WERI-Rb-1 (cell line): ENCODE data around the gene C4orf17.

Source experiments
- DNase-seq: peaks from one replicate; pipeline ENCODE4 v3.0.0-alpha.2; 2020
- H3K27ac ChIP-seq: fragments of 250-450 bp; sonication (Bioruptor Pico); 2 replicates; pipeline ENCODE4 v1.5.1; 2020; ENCODE audit warnings: mild to moderate bottlenecking, moderate library complexity
- H3K27me3 ChIP-seq: fragments of 250-450 bp; sonication (Bioruptor Pico); 2 replicates; pipeline ENCODE4 v1.5.1; 2021; ENCODE audit warnings: mild to moderate bottlenecking, low read depth, moderate library complexity; ENCODE audit not compliant: insufficient read depth, severe bottlenecking
- H3K36me3 ChIP-seq: fragments of 250-450 bp; sonication (Bioruptor Pico); 2 replicates; pipeline ENCODE4 v1.5.1; 2020; ENCODE audit warnings: mild to moderate bottlenecking, moderate library complexity
- H3K4me3 ChIP-seq: 2 replicates; pipeline ENCODE4 v1.5.1; 2011; ENCODE audit warnings: low read depth, mild to moderate bottlenecking, control low read depth, low read length
- H3K9me3 ChIP-seq: fragments of 250-450 bp; sonication (Bioruptor Pico); 2 replicates; pipeline ENCODE4 v1.5.1; 2021; ENCODE audit warnings: mild to moderate bottlenecking, moderate library complexity; ENCODE audit not compliant: severe bottlenecking
- CTCF ChIP-seq: IDR thresholded peaks from 2 replicates; pipeline ENCODE4 v1.5.1; 2011; ENCODE audit warnings: low read depth, mild to moderate bottlenecking, control low read depth, inconsistent platforms, low read length

C4orf17 gene

GRCh38 chr4:99540277-99540939 is 29.6 kb downstream of the C4orf17 start:
- H3K4me3 ChIP-seq, result no peak overlapping the region
- H3K27me3 ChIP-seq, result no peaks in the 10 kb centered on the region
- H3K27ac ChIP-seq, result no peak overlapping the region
- H3K36me3 ChIP-seq, result no peaks in the 10 kb centered on the region
- DNase-seq, result no peak
- peaks cover 6% of the 10 kb centered on the region for H3K9me3 ChIP-seq
- TF ChIP-seq CTCF, result no peak

- no peak for TF ChIP-seq CTCF
These were observed 42.1 kb downstream of the C4orf17 start for GRCh38 chr4:99552872-99553271.

DNA sequence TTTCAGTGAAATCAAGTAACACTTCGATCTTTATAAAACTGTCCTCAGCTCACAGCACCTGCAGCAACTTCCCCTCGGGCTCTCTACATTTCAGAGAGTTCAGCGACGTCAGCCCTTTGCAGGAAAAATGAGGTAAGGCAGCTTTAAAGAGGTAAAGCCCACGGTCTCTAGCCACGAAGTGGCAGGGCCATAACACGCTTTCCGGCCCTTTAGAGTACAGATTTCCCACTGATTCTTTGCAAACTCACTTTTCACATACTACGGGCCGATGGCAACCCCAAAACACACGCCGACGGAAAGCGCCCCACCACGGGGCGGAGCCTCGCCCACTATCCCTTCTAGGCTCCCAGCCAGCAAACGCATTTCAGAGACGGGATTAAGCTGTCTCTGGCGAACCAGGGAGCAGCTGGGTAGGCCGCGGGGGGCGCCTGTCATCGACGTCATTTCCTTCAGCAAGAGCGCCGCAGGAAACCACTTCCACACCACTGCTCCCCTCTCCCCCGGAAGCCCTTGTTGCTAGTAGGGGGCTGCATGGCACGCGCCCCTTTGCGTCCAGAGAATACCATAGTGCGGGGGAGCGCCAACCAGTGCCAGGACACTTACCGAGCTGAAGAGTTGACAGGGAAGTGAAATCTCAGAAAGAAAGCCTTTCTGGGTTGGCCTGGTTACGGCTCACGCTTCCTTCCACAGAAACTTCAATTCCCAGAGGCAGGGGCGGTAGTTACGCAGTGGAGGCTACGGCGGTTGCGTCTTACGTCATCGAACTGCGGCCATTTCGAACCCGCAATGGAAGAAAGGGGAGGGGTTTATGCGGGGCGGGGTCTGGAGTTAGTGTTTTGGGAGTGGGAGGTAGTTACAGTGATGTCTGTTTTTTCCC is 52.7 kb downstream of the C4orf17 start, which contains the start of gene TRMT10A:
TSS of gene TRMT10A (minus strand) at position 730 of the 877 bp plus-strand sequence. CDS start 4,701 bp downstream, outside the sequence.
- TF ChIP-seq CTCF, result peak; percentile 21; the same call in 1 of the 2 replicates
- Histone ChIP-seq H3K27me3 (no peaks in the 10 kb centered on the region), H3K27ac (peak within 1 kb of the TSS; percentile 94), H3K4me3 (peak within 1 kb of the TSS; percentile 78), H3K36me3 (no peaks in the 10 kb centered on the region), H3K9me3 (no peaks in the 10 kb centered on the region)
- DNase-seq, result peak; percentile 99

More at GRCh38 chr4:99552872-99553271, 42.1 kb downstream of the C4orf17 start:
- no peak for DNase-seq
- Histone ChIP-seq H3K27me3 (no peaks in the 10 kb centered on the region), H3K27ac (no peak overlapping the region), H3K9me3 (no peaks in the 10 kb centered on the region), H3K4me3 (no peak overlapping the region), H3K36me3 (no peaks in the 10 kb centered on the region)

DNA sequence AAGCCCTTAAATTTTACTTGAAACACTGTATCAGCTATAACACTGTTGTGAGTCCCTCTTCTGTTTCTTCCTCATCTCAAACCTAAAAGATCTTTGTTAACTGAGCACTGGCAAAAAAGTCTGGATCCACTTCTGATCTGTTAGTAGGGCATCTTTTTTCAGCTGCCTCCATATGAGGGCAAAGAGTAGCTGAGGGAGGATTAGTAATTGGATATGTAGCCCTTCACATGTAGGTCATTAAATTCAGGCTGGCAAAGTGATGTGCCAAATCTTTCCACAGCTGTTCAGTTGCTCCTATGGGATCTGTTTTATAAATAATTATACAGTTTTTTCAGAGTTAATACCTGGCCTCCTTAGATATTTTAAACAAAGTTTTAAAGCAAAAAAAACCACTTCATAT is 54.1 kb downstream of the C4orf17 start:
- peak; percentile 21 for DNase-seq
- TF ChIP-seq CTCF, result no peak
- H3K27ac ChIP-seq, result no peak overlapping the region; the same call in 1 of the 2 replicates
- no peaks in the 10 kb centered on the region for H3K27me3 ChIP-seq
- H3K9me3 ChIP-seq, result no peaks in the 10 kb centered on the region
- no peak overlapping the region for H3K4me3 ChIP-seq
- H3K36me3 ChIP-seq, result no peaks in the 10 kb centered on the region

DNA sequence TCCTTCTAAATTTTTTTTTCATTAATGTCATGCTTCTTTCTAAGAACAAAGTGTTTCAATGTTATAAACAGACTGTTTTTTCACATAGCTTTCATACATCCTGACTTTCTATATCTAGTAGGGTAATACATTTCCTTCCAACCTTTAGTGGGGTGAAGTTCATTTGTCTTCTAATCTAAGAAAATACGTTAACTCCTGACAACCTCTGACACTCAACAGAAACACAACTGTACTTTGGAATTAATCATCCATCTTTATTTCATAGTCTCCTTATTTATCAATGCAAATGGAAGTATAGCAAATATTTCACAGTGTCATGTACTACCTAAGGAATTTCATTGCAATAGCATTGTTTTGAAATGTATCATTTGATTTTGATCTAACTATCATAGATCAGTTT is 61.1 kb downstream of the C4orf17 start:
- no peak for TF ChIP-seq CTCF
- H3K9me3 ChIP-seq, result no peaks in the 10 kb centered on the region
- H3K4me3 ChIP-seq, result no peak overlapping the region
- DNase-seq, result no peak
- H3K27ac ChIP-seq, result no peak overlapping the region
- no peaks in the 10 kb centered on the region for H3K36me3 ChIP-seq
- no peaks in the 10 kb centered on the region for H3K27me3 ChIP-seq
